HepG2 (cell line): ENCODE results near the gene TSGA10IP. TPM values are rescaled to one million over a fixed set of nuclear protein-coding genes. Genes with fewer than 3 reads are reported as not detected.

ENCODE experiments used
- AGO2 ChIP-seq: fragments of 200-400 bp; formaldehyde crosslinking; optimal IDR thresholded peaks from 2 replicates; pipeline ENCODE3; 2017; ENCODE audit warnings: mild to moderate bottlenecking, low read depth, low read length, moderate library complexity
- EED ChIP-seq: sonication (generic); formaldehyde crosslinking; IDR thresholded peaks from 2 replicates; pipeline ENCODE4 v1.5.0; 2020; ENCODE audit warnings: mild to moderate bottlenecking, missing genetic modification reagents
- GTF3A ChIP-seq: sonication (generic); formaldehyde crosslinking; conservative IDR thresholded peaks from 2 replicates; pipeline ENCODE4 v1.4.0; 2020; ENCODE audit warnings: mild to moderate bottlenecking, missing genetic modification reagents
- HDAC1 ChIP-seq: sonication (generic); formaldehyde crosslinking; IDR thresholded peaks from 2 replicates; pipeline ENCODE4 v1.5.1; 2020; ENCODE audit warnings: mild to moderate bottlenecking, missing genetic modification reagents
- HHEX ChIP-seq: IDR thresholded peaks from 2 replicates; pipeline ENCODE4 v1.6.1; 2016; ENCODE audit warnings: control low read depth
- NCOR1 ChIP-seq: fragments of 200-600 bp; sonication (generic); IDR thresholded peaks from 2 replicates; pipeline ENCODE4 v1.7.0; 2017; ENCODE audit warnings: antibody characterized with exemption, low read length, borderline replicate concordance
- POGZ ChIP-seq: sonication (generic); formaldehyde crosslinking; IDR thresholded peaks from 2 replicates; pipeline ENCODE4 v1.4.0; 2020; ENCODE audit warnings: mild to moderate bottlenecking, missing genetic modification reagents
- ZMYM2 ChIP-seq: sonication (generic); formaldehyde crosslinking; IDR thresholded peaks from 2 replicates; pipeline ENCODE4 v1.8.0; 2022; ENCODE audit warnings: mild to moderate bottlenecking, missing genetic modification reagents
- ZNF282 ChIP-seq: fragments of 450-650 bp; IDR thresholded peaks from 2 replicates; pipeline ENCODE4 v1.6.1; 2018; ENCODE audit not compliant: partially characterized antibody
- ZNF292 ChIP-seq: sonication (generic); formaldehyde crosslinking; IDR thresholded peaks from 2 replicates; pipeline ENCODE4 v1.8.1; 2022; ENCODE audit warnings: mild to moderate bottlenecking, low read depth, missing genetic modification reagents, borderline replicate concordance
- ZNF335 ChIP-seq: sonication (generic); formaldehyde crosslinking; IDR thresholded peaks from 2 replicates; pipeline ENCODE4 v1.4.0; 2020; ENCODE audit warnings: missing genetic modification reagents
- ZNF530 ChIP-seq: sonication (generic); formaldehyde crosslinking; IDR thresholded peaks from 2 replicates; pipeline ENCODE4 v1.5.0; 2020; ENCODE audit warnings: low read depth, mild to moderate bottlenecking, missing genetic modification reagents
- ZNF776 ChIP-seq: sonication (generic); formaldehyde crosslinking; IDR thresholded peaks from 2 replicates; pipeline ENCODE4 v1.4.0; 2020; ENCODE audit warnings: mild to moderate bottlenecking, missing genetic modification reagents
- polyA plus RNA-seq, 8 experiments: library from polyadenylated mRNA; depleted of rRNA in 3 of 8; stranded (reverse) in 7 of 8; unstranded in 1 of 8; fragments of >200 nt; fragmentation: Illumina TruSeq in 4 of 8; extraction: Trizol in 4 of 8; gene quantifications; 2 replicates each; pipeline versions ENCODE4 v1.2.1 to v1.2.3, GENCODE V29; 2011 to 2016; ENCODE audit warnings: low read depth in 4 of 8, missing spikeins in 1 of 8, mixed read lengths in 1 of 8; ENCODE audit not compliant: insufficient read depth in 1 of 8
- total RNA-seq, 5 experiments: library from RNA; depleted of rRNA; stranded (reverse); fragments of >200 nt; fragmentation: Illumina TruSeq; extraction: Trizol; gene quantifications; 2 replicates each; pipeline ENCODE4 v1.2.3, GENCODE V29; 2016; ENCODE audit warnings: low read depth in 1 of 5
- TF ChIP-seq, protein P1 (sequence below): sonication (generic); formaldehyde crosslinking; IDR thresholded peaks from 2 replicates; pipeline ENCODE4 v1.5.0; 2020; ENCODE audit warnings: missing genetic modification reagents
- TF ChIP-seq, protein P2 (sequence below): sonication (generic); formaldehyde crosslinking; IDR thresholded peaks from 2 replicates; pipeline ENCODE4 v1.5.1; 2020; ENCODE audit warnings: missing genetic modification reagents, mild to moderate bottlenecking, borderline replicate concordance
- TF ChIP-seq, protein P3 (sequence below): sonication (generic); formaldehyde crosslinking; IDR thresholded peaks from 2 replicates; pipeline ENCODE4 v1.4.0; 2020; ENCODE audit warnings: missing genetic modification reagents
- TF ChIP-seq, protein P4 (sequence below): IDR thresholded peaks from 2 replicates; pipeline ENCODE4 v1.4.0; 2020; ENCODE audit warnings: mild to moderate bottlenecking, missing genetic modification reagents
- TF ChIP-seq, protein P5 (sequence below): sonication (generic); formaldehyde crosslinking; IDR thresholded peaks from 2 replicates; pipeline ENCODE4 v1.9.0; 2021; ENCODE audit warnings: missing genetic modification reagents, borderline replicate concordance
- TF ChIP-seq, protein P6 (sequence below): sonication (generic); formaldehyde crosslinking; IDR thresholded peaks from 2 replicates; pipeline ENCODE4 v1.5.0; 2020; ENCODE audit warnings: missing genetic modification reagents

The TSGA10IP gene
- total and polyA plus RNA-seq, 2 of the 13 experiments (the other 11 are each of a cell fraction or from before 2014, with no cell fraction given), result not detected

DNA sequence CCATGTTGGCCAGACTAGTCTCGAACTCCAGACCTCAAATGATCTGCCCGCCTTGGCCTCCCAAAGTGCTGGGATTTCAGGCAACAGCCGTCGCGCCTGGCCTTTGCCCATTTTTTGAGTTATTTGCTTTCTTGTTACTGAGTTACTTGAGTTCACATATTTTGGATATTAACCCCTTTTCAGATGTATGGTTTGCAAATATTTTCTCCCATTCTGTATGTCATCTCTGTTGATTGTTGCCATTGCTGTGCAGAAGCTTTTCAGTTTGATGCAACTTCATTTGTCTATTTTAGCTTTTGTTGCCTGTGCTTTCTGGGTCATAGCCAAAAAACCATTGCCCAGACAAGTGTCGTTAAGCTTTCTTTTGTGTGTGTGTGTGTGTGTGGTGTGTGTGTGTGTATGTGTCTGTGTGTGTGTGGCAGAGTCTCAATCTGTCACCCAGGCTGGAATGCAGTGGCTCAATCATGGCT is 6.8 kb downstream of the TSGA10IP start (continued):
- TF ChIP-seq, protein P1, sequence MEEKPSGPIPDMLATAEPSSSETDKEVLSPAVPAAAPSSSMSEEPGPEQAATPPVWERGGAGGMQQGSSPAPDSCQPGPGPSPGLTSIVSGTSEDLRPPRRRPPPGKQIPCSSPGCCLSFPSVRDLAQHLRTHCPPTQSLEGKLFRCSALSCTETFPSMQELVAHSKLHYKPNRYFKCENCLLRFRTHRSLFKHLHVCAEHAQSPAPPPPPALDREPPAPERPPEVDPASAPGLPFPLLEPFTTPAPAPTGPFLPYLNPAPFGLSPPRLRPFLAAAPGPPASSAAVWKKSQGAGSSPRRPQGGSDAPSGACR, result 0 out of 2 replicates have a peak, but pooled peaks have one; percentile 50
- TF ChIP-seq ZNF335 (CRISPR knock-in tag) (no peak), ZMYM2 (CRISPR knock-in tag) (peak; percentile 90; the same call in 1 of the 2 replicates), EED (CRISPR knock-in tag) (no peak), HHEX (CRISPR knock-in tag) (no peak), GTF3A (CRISPR knock-in tag) (no peak), ZNF530 (CRISPR knock-in tag) (no peak), POGZ (CRISPR knock-in tag) (no peak), AGO2 (no peak), HDAC1 (peak; percentile 50), NCOR1 (0 out of 2 replicates have a peak, but pooled peaks have one; percentile 27), ZNF292 (no peak), ZNF282 (no peak), ZNF776 (CRISPR knock-in tag) (no peak)
- TF ChIP-seq, protein P2, sequence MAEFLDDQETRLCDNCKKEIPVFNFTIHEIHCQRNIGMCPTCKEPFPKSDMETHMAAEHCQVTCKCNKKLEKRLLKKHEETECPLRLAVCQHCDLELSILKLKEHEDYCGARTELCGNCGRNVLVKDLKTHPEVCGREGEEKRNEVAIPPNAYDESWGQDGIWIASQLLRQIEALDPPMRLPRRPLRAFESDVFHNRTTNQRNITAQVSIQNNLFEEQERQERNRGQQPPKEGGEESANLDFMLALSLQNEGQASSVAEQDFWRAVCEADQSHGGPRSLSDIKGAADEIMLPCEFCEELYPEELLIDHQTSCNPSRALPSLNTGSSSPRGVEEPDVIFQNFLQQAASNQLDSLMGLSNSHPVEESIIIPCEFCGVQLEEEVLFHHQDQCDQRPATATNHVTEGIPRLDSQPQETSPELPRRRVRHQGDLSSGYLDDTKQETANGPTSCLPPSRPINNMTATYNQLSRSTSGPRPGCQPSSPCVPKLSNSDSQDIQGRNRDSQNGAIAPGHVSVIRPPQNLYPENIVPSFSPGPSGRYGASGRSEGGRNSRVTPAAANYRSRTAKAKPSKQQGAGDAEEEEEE (CRISPR knock-in tag), result no peak
- TF ChIP-seq, protein P3, sequence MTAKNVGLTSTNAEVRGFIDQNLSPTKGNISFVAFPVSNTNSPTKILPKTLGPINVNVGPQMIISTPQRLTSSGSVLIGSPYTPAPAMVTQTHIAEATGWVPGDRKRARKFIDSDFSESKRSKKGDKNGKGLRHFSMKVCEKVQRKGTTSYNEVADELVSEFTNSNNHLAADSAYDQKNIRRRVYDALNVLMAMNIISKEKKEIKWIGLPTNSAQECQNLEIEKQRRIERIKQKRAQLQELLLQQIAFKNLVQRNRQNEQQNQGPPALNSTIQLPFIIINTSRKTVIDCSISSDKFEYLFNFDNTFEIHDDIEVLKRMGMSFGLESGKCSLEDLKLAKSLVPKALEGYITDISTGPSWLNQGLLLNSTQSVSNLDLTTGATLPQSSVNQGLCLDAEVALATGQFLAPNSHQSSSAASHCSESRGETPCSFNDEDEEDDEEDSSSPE (CRISPR knock-in tag), result no peak
- TF ChIP-seq, protein P4, sequence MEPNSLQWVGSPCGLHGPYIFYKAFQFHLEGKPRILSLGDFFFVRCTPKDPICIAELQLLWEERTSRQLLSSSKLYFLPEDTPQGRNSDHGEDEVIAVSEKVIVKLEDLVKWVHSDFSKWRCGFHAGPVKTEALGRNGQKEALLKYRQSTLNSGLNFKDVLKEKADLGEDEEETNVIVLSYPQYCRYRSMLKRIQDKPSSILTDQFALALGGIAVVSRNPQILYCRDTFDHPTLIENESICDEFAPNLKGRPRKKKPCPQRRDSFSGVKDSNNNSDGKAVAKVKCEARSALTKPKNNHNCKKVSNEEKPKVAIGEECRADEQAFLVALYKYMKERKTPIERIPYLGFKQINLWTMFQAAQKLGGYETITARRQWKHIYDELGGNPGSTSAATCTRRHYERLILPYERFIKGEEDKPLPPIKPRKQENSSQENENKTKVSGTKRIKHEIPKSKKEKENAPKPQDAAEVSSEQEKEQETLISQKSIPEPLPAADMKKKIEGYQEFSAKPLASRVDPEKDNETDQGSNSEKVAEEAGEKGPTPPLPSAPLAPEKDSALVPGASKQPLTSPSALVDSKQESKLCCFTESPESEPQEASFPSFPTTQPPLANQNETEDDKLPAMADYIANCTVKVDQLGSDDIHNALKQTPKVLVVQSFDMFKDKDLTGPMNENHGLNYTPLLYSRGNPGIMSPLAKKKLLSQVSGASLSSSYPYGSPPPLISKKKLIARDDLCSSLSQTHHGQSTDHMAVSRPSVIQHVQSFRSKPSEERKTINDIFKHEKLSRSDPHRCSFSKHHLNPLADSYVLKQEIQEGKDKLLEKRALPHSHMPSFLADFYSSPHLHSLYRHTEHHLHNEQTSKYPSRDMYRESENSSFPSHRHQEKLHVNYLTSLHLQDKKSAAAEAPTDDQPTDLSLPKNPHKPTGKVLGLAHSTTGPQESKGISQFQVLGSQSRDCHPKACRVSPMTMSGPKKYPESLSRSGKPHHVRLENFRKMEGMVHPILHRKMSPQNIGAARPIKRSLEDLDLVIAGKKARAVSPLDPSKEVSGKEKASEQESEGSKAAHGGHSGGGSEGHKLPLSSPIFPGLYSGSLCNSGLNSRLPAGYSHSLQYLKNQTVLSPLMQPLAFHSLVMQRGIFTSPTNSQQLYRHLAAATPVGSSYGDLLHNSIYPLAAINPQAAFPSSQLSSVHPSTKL (CRISPR knock-in tag), result peak; percentile 52
- TF ChIP-seq, protein P5, sequence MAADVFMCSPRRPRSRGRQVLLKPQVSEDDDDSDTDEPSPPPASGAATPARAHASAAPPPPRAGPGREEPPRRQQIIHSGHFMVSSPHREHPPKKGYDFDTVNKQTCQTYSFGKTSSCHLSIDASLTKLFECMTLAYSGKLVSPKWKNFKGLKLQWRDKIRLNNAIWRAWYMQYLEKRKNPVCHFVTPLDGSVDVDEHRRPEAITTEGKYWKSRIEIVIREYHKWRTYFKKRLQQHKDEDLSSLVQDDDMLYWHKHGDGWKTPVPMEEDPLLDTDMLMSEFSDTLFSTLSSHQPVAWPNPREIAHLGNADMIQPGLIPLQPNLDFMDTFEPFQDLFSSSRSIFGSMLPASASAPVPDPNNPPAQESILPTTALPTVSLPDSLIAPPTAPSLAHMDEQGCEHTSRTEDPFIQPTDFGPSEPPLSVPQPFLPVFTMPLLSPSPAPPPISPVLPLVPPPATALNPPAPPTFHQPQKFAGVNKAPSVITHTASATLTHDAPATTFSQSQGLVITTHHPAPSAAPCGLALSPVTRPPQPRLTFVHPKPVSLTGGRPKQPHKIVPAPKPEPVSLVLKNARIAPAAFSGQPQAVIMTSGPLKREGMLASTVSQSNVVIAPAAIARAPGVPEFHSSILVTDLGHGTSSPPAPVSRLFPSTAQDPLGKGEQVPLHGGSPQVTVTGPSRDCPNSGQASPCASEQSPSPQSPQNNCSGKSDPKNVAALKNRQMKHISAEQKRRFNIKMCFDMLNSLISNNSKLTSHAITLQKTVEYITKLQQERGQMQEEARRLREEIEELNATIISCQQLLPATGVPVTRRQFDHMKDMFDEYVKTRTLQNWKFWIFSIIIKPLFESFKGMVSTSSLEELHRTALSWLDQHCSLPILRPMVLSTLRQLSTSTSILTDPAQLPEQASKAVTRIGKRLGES (CRISPR knock-in tag), result no peak
- TF ChIP-seq, protein P6, sequence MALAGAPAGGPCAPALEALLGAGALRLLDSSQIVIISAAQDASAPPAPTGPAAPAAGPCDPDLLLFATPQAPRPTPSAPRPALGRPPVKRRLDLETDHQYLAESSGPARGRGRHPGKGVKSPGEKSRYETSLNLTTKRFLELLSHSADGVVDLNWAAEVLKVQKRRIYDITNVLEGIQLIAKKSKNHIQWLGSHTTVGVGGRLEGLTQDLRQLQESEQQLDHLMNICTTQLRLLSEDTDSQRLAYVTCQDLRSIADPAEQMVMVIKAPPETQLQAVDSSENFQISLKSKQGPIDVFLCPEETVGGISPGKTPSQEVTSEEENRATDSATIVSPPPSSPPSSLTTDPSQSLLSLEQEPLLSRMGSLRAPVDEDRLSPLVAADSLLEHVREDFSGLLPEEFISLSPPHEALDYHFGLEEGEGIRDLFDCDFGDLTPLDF (CRISPR knock-in tag), result no peak
